PC-3 (cell line): ENCODE data around the gene DMRTC1B. TPM values are rescaled to one million over a fixed set of nuclear protein-coding genes. Genes with fewer than 3 reads are reported as not detected.
"Not testable (repeated sequence)": the region's sequence is repeated elsewhere in the genome, so short reads cannot be mapped to it uniquely, and the experiment has no call there.

Experiments
- ATAC-seq: fragments of 200-7000 bp; cut with Tn5 transposase; 2 replicates; pipeline ENCODE4 v1.9.1; 2020; ENCODE audit warnings: mild to moderate bottlenecking, moderate library complexity
- BruUV-seq: library from RNA; stranded (reverse); fragments of 400-500 nt; replicated peaks from 2 replicates; lab custom pipeline; 2021; lab: Mats Ljungman, UMichigan
- CTCF ChIA-PET: fragments of 300-600 bp; sonication (Branson Sonifier 250); formaldehyde crosslinking; loops from one replicate; lab custom pipeline; 2022; ENCODE audit warnings: antibody characterized with exemption; lab: Charles Lee
- POLR2A ChIA-PET: fragments of 300-600 bp; sonication (Branson Sonifier 250); formaldehyde crosslinking; loops from one replicate; lab custom pipeline; 2022; ENCODE audit warnings: antibody characterized with exemption; ENCODE audit not compliant: unreplicated experiment; lab: Charles Lee
- DNase-seq: peaks from one replicate; pipeline ENCODE4 v3.0.0-alpha.2; 2015
- H2AFZ ChIP-seq: fragments of 300-600 bp; sonication (generic); 2 replicates; pipeline ENCODE4 v1.6.0; 2016; ENCODE audit warnings: antibody characterized with exemption, low read length
- H3F3A ChIP-seq: fragments of 300-600 bp; sonication (generic); one replicate; pipeline ENCODE4 v1.6.0; 2017; ENCODE audit warnings: antibody characterized with exemption, low read length, control low read depth, mild to moderate bottlenecking; ENCODE audit not compliant: unreplicated experiment
- H3K27ac ChIP-seq: fragments of 300-600 bp; sonication (generic); 2 replicates; pipeline ENCODE4 v1.5.1; 2016; ENCODE audit warnings: mild to moderate bottlenecking, low read length
- H3K27me3 ChIP-seq: fragments of 300-600 bp; sonication (generic); 2 replicates; pipeline ENCODE4 v1.6.1; 2016; ENCODE audit warnings: low read length, mixed read lengths
- H3K36me3 ChIP-seq: fragments of 300-600 bp; sonication (generic); 2 replicates; pipeline ENCODE4 v1.6.1; 2016; ENCODE audit warnings: low read depth, mixed run types, low read length, mixed read lengths
- H3K4me1 ChIP-seq: fragments of 300-600 bp; sonication (generic); 2 replicates; pipeline ENCODE4 v1.5.1; 2016; ENCODE audit warnings: low read length; ENCODE audit not compliant: insufficient read depth
- H3K4me2 ChIP-seq: fragments of 300-600 bp; sonication (generic); 2 replicates; pipeline ENCODE4 v1.6.0; 2016; ENCODE audit warnings: low read length
- H3K4me3 ChIP-seq: fragments of 300-600 bp; sonication (generic); 2 replicates; pipeline ENCODE4 v1.5.1; 2016; ENCODE audit warnings: mild to moderate bottlenecking, low read length, mixed read lengths
- H3K79me2 ChIP-seq: fragments of 300-600 bp; sonication (generic); 2 replicates; pipeline ENCODE4 v1.6.1; 2017; ENCODE audit warnings: low read length, mixed read lengths
- H3K9ac ChIP-seq: fragments of 300-600 bp; sonication (generic); 2 replicates; pipeline ENCODE4 v1.6.0; 2016; ENCODE audit warnings: mild to moderate bottlenecking, low read length
- H3K9me2 ChIP-seq: fragments of 300-600 bp; sonication (generic); replicated peaks from 2 replicates; pipeline ENCODE4 v1.6.1; 2016; ENCODE audit warnings: mixed run types, low read length, mixed read lengths
- H3K9me3 ChIP-seq: fragments of 300-600 bp; sonication (generic); 2 replicates; pipeline ENCODE4 v1.6.1; 2016; ENCODE audit warnings: low read length, mixed read lengths
- H4K20me1 ChIP-seq: fragments of 300-600 bp; sonication (generic); 2 replicates; pipeline ENCODE4 v1.6.1; 2016; ENCODE audit warnings: low read length, mixed read lengths
- intact Hi-C: fragments of 100-400 bp; cut with micrococcal nuclease; formaldehyde crosslinking; loops from 2 replicates; pipeline ENCODE4 v1.9.0; 2023
- total RNA-seq: library from RNA; depleted of rRNA; stranded (reverse); fragments of >200 nt; gene quantifications from 2 replicates; pipeline ENCODE4 v1.2.3, GENCODE V29; 2014

The DMRTC1B gene
- total RNA-seq, 1 experiment from 2014 or later, result not detected

DNA sequence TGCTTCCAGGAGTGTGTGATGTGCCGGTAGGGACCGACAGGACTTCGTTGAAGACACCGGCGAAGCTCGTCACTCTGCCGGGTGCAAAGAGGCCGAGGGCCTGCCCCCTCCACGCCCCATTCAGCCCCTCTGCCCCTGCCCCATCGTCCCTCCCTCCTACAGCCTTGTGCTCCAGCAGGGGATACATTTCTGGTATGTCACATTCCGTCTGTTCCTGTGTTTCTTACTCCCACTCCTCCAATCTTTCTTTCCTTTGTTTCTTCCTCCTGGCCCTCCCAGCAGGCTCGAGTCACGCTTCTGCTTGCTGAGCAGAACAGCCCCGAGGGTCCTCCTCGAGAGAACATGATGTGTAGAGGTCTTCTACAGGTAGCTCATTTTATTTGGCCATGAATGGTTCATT lies 5.9 kb downstream of the DMRTC1B start, which contains the start of gene FAM236B:
TSS of gene FAM236B (minus strand) at position 101 of the 400 bp plus-strand sequence. CDS start at position 1, 100 bp downstream.
- H3K36me3 ChIP-seq, H3K27ac ChIP-seq, ATAC-seq, CTCF ChIA-PET, intact Hi-C loops, H3K9me2 ChIP-seq, DNase-seq, H3K27me3 ChIP-seq, H3K9ac ChIP-seq, H3K4me1 ChIP-seq, H3K4me3 ChIP-seq, POLR2A ChIA-PET, H3K79me2 ChIP-seq, H2AFZ ChIP-seq, BruUV-seq, H3K4me2 ChIP-seq, H4K20me1 ChIP-seq, H3F3A ChIP-seq, H3K9me3 ChIP-seq: not testable (repeated sequence)

DNA sequence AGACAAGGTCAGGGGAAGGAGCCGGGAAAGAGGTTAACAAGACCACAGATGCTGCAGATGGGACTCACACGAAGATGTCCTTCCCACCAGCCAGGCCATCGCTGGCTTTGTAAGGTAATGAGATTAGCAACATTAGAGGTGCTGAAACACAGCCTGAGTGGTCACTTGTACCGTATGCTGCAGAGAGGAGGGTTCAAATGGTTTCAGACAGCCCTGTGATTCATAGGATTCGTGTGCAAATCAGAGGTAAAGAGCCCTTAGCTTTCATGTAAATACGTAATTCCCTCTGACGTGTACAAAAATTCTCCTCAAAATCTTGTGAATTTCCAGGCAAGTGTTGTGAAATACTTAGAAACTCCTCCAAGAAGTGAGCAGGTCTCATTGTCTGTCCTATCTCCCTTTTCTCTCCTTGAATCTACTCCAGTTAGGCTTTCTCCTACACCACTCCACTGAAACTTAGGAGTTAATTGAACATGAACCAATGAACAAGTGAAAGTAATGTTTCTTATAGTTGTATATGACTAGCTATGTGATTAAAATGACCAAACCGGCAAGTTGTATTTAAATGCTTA lies 6.8 kb downstream of the DMRTC1B start:
- H3K4me3 ChIP-seq, CTCF ChIA-PET, H3K36me3 ChIP-seq, DNase-seq, H3F3A ChIP-seq, H3K27me3 ChIP-seq, H4K20me1 ChIP-seq, H2AFZ ChIP-seq, H3K9me2 ChIP-seq, H3K9me3 ChIP-seq, H3K4me2 ChIP-seq, H3K27ac ChIP-seq, intact Hi-C loops, BruUV-seq, H3K4me1 ChIP-seq, H3K9ac ChIP-seq, ATAC-seq, POLR2A ChIA-PET, H3K79me2 ChIP-seq: not testable (repeated sequence)

DNA sequence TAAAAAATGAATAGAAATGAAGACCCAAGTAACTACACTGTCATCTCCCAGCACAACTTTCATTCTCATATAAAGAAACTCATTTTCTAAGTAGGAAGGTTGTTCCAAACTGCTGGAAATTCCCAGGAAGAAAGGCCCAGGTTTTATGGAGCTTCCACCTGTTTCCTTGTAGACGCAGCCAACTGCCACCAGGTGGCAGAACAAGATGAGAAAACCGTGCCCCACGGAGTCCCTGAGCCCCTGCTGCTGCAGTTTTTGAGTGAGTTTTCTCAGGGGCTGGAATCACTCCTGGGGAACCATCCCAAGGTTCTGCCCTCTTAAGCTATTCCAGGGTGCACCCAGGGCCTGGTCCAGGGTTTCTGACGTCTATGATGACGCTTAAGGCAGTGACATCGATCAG lies 7.3 kb downstream of the DMRTC1B start:
- H3K9ac ChIP-seq, POLR2A ChIA-PET, H3K36me3 ChIP-seq, H3K4me3 ChIP-seq, H3K27ac ChIP-seq, intact Hi-C loops, H3K9me2 ChIP-seq, H3K4me2 ChIP-seq, H3F3A ChIP-seq, H3K27me3 ChIP-seq, H4K20me1 ChIP-seq, H3K79me2 ChIP-seq, H3K9me3 ChIP-seq, DNase-seq, H3K4me1 ChIP-seq, H2AFZ ChIP-seq, BruUV-seq, CTCF ChIA-PET: not testable (repeated sequence)
- peak; percentile 70 for ATAC-seq

DNA sequence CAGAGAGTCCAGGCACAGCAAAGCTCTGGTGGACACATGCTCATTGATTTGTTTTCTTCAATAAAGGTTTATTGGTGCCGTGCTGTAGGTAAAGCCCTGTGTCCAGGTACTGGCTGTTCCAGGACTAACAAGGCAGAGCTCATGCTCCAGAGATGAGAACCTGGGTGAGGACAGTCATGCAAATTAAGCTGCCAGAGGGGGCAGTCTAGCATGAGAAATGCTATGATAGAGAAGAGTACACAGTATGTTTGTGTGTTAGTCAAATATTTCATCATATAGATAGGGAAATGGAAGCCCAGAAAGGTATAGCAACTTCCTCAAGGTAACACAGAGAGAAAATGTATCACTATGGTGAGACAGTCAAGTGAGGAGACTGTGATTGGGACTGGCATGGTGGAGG lies 11.5 kb downstream of the DMRTC1B start:
- H3K9ac ChIP-seq, H3K36me3 ChIP-seq, H3K27ac ChIP-seq, H3F3A ChIP-seq, H3K9me2 ChIP-seq, intact Hi-C loops, BruUV-seq, H3K79me2 ChIP-seq, H3K27me3 ChIP-seq, H3K4me1 ChIP-seq, POLR2A ChIA-PET, H3K9me3 ChIP-seq, H4K20me1 ChIP-seq, CTCF ChIA-PET, H3K4me2 ChIP-seq, H2AFZ ChIP-seq, H3K4me3 ChIP-seq, DNase-seq: not testable (repeated sequence)
- peak; percentile 60 for ATAC-seq

DNA sequence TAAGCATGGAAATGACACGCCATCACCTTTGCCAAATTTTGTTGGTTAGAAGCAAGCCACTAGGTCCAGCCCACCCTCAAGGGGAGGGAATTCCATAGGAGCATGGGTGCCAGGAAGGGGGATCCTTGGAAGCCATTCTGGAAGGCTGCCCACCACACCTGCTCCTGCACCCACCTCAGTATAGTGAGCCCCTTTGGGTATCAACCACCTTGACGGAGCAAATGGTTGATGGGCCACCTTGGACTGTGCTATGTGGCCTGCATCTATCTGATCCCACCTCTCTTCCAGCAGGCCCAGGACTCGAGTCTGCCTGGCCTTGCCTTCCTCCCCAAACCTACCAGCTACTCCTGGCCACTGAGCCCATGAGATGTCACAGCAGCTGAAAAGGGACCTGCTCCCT lies 13.7 kb downstream of the DMRTC1B start:
- H3K4me2 ChIP-seq, POLR2A ChIA-PET, CTCF ChIA-PET, H3K36me3 ChIP-seq, BruUV-seq, H3K27me3 ChIP-seq, H2AFZ ChIP-seq, H3K4me1 ChIP-seq, H3K9ac ChIP-seq, H3F3A ChIP-seq, H3K9me2 ChIP-seq, H3K9me3 ChIP-seq, DNase-seq, ATAC-seq, H3K79me2 ChIP-seq, H4K20me1 ChIP-seq, intact Hi-C loops, H3K27ac ChIP-seq, H3K4me3 ChIP-seq: not testable (repeated sequence)

DNA sequence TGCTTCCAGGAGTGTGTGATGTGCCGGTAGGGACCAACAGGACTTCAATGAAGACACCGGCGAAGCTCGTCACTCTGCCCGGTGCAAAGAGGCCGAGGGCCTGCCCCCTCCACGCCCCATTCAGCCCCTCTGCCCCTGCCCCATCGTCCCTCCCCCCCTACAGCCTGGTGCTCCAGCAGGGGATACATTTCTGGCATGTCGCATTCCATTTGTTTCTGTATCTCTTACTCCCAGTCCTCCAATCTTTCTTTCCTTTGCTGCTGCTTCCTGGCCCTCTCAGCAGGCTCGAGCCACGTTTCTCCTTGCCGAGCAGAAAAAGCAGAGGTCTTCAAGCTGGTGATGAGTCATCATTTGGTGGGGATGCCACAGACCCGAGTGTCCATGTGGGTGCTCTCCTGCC lies 31.4 kb downstream of the DMRTC1B start, which contains the start of gene FAM236D:
TSS of gene FAM236D (minus strand) at position 101 of the 400 bp plus-strand sequence. CDS start at position 1, 100 bp downstream.
- H3K79me2 ChIP-seq, CTCF ChIA-PET, H2AFZ ChIP-seq, BruUV-seq, H3K9ac ChIP-seq, H3K4me3 ChIP-seq, H3F3A ChIP-seq, H4K20me1 ChIP-seq, ATAC-seq, H3K9me2 ChIP-seq, H3K36me3 ChIP-seq, DNase-seq, H3K27me3 ChIP-seq, H3K27ac ChIP-seq, POLR2A ChIA-PET, H3K4me2 ChIP-seq, intact Hi-C loops, H3K9me3 ChIP-seq, H3K4me1 ChIP-seq: not testable (repeated sequence)

DNA sequence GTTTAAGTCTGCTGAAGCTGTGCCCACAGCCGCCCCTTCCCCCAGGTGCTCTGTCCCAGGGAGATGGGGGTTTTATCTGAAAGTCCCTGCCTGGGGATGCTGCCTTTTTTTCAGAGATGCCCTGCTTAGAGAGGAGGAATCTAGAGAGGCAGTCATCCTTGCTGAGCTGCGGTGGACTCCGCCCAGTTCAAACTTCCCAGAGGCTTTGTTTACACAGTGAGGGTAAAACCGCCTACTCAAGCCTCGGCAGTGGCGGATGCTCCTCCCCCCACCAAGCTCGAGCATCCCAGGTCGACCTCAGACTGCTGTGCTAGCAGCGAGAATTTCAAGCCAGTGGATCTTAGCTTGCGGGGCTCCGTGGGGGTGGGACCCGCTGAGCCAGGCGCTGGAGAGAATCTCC lies 54.0 kb downstream of the DMRTC1B start:
- H3K9me3 ChIP-seq, H3K27ac ChIP-seq, H3K4me3 ChIP-seq, BruUV-seq, H3K9me2 ChIP-seq, H3K79me2 ChIP-seq, H3K4me1 ChIP-seq, H3K27me3 ChIP-seq, H3K4me2 ChIP-seq, POLR2A ChIA-PET, H3K36me3 ChIP-seq, intact Hi-C loops, H2AFZ ChIP-seq, H3F3A ChIP-seq, CTCF ChIA-PET, H4K20me1 ChIP-seq, H3K9ac ChIP-seq, DNase-seq: not testable (repeated sequence)
- peak; percentile 75; the same call in 1 of the 2 replicates for ATAC-seq
